ENCODE results near the gene SLC29A4. TPM values are rescaled to one million over a fixed set of nuclear protein-coding genes. Genes with fewer than 3 reads are reported as not detected.

SLC29A4 gene
- total and polyA plus RNA-seq, 2 donors (not counting 3 experiments of a cell fraction or from before 2014, with no cell fraction given) = 5.2 to 7.7 TPM

- Histone ChIP-seq H3K27ac (ENCODE audit: insufficient read depth, low read depth, low read length) (no peak overlapping the region), H3K27me3 (ENCODE audit: control insufficient read depth in 2 of 2, insufficient read depth in 2 of 2, low read length in 2 of 2) (no peaks in the 10 kb centered on the region), H3K9me3 (replicated peaks; ENCODE audit: control insufficient read depth, insufficient read depth, low read length) (peaks cover 2% of the 10 kb centered on the region), H3K4me3 (replicated peaks in 1 of 3; ENCODE audit: insufficient read depth in 1 of 3, low read depth in 1 of 3, low read length in 3 of 3) (no peak overlapping the region), H3K4me1 (ENCODE audit: control insufficient read depth, extremely low read depth, insufficient read depth, low read length) (no peaks in the 10 kb centered on the region), H3K9ac (replicated peaks; ENCODE audit: extremely low read depth, insufficient read depth, low read length) (no peak overlapping the region), H2AFZ (ENCODE audit: low read depth, low read length) (no peak overlapping the region), H3K36me3 (ENCODE audit: control insufficient read depth in 2 of 2, extremely low read depth in 1 of 2, insufficient read depth in 2 of 2, low read length in 2 of 2) (peaks cover 0 to 43% of the 10 kb centered on the region in 2 experiments), H3K4me2 (ENCODE audit: insufficient read depth, low read length) (no peak overlapping the region), H3K9me1 (replicated peaks; ENCODE audit: control insufficient read depth, extremely low read depth, insufficient read depth, low read length) (no peaks in the 10 kb centered on the region), H4K20me1 (replicated peaks; ENCODE audit: control insufficient read depth, extremely low read depth, insufficient read depth, low read length) (no peaks in the 10 kb centered on the region), H3K79me2 (ENCODE audit: control insufficient read depth, insufficient read depth, low read length) (no peaks in the 10 kb centered on the region)
- TF ChIP-seq GATA2 (IDR thresholded peaks at IDR 0.05; ENCODE audit: insufficient read depth, insufficient read length, low read depth, low read length) (no peak), MAX (IDR thresholded peaks at IDR 0.05; ENCODE audit: insufficient read depth, insufficient read length) (no peak), JUN (IDR thresholded peaks at IDR 0.05; ENCODE audit: borderline replicate concordance, insufficient read depth, insufficient read length, low read depth) (no peak), POLR2AphosphoS5 (IDR thresholded peaks at IDR 0.05; ENCODE audit: insufficient read depth, low read depth, low read length) (no peak), POLR2A (IDR thresholded peaks at IDR 0.05; ENCODE audit: low read depth, low read length) (no peak), EZH2 (IDR thresholded peaks at IDR 0.05; ENCODE audit: borderline replicate concordance, low read depth, low read length, severe bottlenecking) (no peak), MYC (IDR thresholded peaks at IDR 0.05; ENCODE audit: low read depth, low read length) (no peak), FOS (IDR thresholded peaks at IDR 0.05; ENCODE audit: borderline replicate concordance, insufficient read depth, low read length) (no peak)
- TF ChIP-seq, protein P1, sequence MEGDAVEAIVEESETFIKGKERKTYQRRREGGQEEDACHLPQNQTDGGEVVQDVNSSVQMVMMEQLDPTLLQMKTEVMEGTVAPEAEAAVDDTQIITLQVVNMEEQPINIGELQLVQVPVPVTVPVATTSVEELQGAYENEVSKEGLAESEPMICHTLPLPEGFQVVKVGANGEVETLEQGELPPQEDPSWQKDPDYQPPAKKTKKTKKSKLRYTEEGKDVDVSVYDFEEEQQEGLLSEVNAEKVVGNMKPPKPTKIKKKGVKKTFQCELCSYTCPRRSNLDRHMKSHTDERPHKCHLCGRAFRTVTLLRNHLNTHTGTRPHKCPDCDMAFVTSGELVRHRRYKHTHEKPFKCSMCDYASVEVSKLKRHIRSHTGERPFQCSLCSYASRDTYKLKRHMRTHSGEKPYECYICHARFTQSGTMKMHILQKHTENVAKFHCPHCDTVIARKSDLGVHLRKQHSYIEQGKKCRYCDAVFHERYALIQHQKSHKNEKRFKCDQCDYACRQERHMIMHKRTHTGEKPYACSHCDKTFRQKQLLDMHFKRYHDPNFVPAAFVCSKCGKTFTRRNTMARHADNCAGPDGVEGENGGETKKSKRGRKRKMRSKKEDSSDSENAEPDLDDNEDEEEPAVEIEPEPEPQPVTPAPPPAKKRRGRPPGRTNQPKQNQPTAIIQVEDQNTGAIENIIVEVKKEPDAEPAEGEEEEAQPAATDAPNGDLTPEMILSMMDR (IDR thresholded peaks at IDR 0.05; ENCODE audit: extremely low read depth in 1 of 2, insufficient read depth in 1 of 2, low read depth in 1 of 2, low read length in 2 of 2) = no peak
- CTCF ChIA-PET = no interaction called here
- FAIRE-seq = no peak
- POLR2A ChIA-PET = no interaction called here
- intact Hi-C loops (cut with micrococcal nuclease) = no loop called here
- BruUV-seq (replicated peaks) = no TSS peak
- dilution Hi-C loops (cut with MboI; ENCODE audit: extremely low pct_ligation_motif_present, low sequenced_read_pairs) = no loop called here
- no peak for DNase-seq (ENCODE audit: low read depth, low spot score)
Observed at GRCh38 chr7:5320391-5320790, 37.6 kb downstream of the SLC29A4 start.

Measured in endothelial cell of umbilical vein (primary cell).